Brain microvascular endothelial cell (primary cell): Measurements from ENCODE around the gene MPPE1.

Source experiments
- DNase-seq: peaks from one replicate; pipeline ENCODE4 v3.0.0-alpha.2; 2020
- H3K27ac ChIP-seq: fragments of 250-450 bp; sonication (Bioruptor Pico); 2 replicates; pipeline ENCODE4 v1.5.1; 2020; ENCODE audit warnings: mild to moderate bottlenecking, moderate library complexity
- H3K27me3 ChIP-seq: fragments of 250-450 bp; sonication (Bioruptor Pico); replicated peaks from 2 replicates; pipeline ENCODE4 v1.5.1; 2020; ENCODE audit warnings: mild to moderate bottlenecking
- H3K36me3 ChIP-seq: fragments of 250-450 bp; sonication (Bioruptor Pico); replicated peaks from 2 replicates; pipeline ENCODE4 v1.5.1; 2020; ENCODE audit warnings: mild to moderate bottlenecking
- H3K4me3 ChIP-seq: 2 replicates; pipeline ENCODE4 v1.5.1; 2011; ENCODE audit warnings: low read depth, mild to moderate bottlenecking, control low read depth, low read length, moderate library complexity
- in situ Hi-C: cut with HindIII; loops from 2 replicates; pipeline ENCODE4 v1.10.0; 2017; ENCODE audit warnings: low sequenced_read_pairs, low pct_ligation_motif_present
- TF ChIP-seq, protein P1 (sequence below): IDR thresholded peaks from 2 replicates; pipeline ENCODE4 v1.5.1; 2011; ENCODE audit warnings: low read depth, mild to moderate bottlenecking, moderate library complexity, low read length, control low read depth, inconsistent platforms; ENCODE audit errors: missing control alignments

MPPE1 gene, protein sequence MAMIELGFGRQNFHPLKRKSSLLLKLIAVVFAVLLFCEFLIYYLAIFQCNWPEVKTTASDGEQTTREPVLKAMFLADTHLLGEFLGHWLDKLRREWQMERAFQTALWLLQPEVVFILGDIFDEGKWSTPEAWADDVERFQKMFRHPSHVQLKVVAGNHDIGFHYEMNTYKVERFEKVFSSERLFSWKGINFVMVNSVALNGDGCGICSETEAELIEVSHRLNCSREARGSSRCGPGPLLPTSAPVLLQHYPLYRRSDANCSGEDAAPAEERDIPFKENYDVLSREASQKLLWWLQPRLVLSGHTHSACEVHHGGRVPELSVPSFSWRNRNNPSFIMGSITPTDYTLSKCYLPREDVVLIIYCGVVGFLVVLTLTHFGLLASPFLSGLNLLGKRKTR

GRCh38 chr18:11908182-11909060 lies at the start of gene MPPE1:
Gene MPPE1 (minus strand): TSS chr18:11908317. CDS start chr18:11897264, 11,053 bp downstream.
- H3K27me3 ChIP-seq = no peaks in the 10 kb centered on the region
- TF ChIP-seq, protein P1, sequence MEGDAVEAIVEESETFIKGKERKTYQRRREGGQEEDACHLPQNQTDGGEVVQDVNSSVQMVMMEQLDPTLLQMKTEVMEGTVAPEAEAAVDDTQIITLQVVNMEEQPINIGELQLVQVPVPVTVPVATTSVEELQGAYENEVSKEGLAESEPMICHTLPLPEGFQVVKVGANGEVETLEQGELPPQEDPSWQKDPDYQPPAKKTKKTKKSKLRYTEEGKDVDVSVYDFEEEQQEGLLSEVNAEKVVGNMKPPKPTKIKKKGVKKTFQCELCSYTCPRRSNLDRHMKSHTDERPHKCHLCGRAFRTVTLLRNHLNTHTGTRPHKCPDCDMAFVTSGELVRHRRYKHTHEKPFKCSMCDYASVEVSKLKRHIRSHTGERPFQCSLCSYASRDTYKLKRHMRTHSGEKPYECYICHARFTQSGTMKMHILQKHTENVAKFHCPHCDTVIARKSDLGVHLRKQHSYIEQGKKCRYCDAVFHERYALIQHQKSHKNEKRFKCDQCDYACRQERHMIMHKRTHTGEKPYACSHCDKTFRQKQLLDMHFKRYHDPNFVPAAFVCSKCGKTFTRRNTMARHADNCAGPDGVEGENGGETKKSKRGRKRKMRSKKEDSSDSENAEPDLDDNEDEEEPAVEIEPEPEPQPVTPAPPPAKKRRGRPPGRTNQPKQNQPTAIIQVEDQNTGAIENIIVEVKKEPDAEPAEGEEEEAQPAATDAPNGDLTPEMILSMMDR = no peak
- in situ Hi-C loops = no loop called here
- peak within 1 kb of the TSS; percentile 67 for H3K27ac ChIP-seq
- peak; percentile 65 for DNase-seq
- peak within 1 kb of the TSS; percentile 84 for H3K4me3 ChIP-seq
- H3K36me3 ChIP-seq = no peaks in the 10 kb centered on the region

DNA sequence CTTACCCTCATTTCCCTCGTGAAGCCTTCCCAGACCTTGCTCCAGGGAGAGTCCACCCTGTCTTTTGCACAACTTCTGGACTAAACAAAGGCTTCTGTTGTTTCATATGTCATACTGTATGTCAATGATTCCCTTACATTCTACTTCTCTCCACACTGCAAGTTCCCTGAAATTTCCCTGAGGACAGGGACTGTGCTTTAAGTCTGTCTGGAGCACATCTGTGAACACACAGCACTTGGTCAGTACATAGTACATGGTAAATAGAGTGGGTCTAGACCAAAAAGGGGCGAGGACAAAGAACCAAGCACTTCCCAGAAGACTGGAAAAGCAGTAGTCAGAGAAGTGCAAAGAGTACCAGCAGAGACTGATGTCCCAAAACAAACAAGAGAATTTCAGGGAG lies 49.5 kb upstream of the MPPE1 start:
- H3K36me3 ChIP-seq = no peaks in the 10 kb centered on the region
- H3K27me3 ChIP-seq = no peaks in the 10 kb centered on the region
- in situ Hi-C loops = no loop called here
- H3K4me3 ChIP-seq = no peak overlapping the region
- DNase-seq = no peak
- TF ChIP-seq, protein P1 = no peak
- no peak overlapping the region for H3K27ac ChIP-seq

DNA sequence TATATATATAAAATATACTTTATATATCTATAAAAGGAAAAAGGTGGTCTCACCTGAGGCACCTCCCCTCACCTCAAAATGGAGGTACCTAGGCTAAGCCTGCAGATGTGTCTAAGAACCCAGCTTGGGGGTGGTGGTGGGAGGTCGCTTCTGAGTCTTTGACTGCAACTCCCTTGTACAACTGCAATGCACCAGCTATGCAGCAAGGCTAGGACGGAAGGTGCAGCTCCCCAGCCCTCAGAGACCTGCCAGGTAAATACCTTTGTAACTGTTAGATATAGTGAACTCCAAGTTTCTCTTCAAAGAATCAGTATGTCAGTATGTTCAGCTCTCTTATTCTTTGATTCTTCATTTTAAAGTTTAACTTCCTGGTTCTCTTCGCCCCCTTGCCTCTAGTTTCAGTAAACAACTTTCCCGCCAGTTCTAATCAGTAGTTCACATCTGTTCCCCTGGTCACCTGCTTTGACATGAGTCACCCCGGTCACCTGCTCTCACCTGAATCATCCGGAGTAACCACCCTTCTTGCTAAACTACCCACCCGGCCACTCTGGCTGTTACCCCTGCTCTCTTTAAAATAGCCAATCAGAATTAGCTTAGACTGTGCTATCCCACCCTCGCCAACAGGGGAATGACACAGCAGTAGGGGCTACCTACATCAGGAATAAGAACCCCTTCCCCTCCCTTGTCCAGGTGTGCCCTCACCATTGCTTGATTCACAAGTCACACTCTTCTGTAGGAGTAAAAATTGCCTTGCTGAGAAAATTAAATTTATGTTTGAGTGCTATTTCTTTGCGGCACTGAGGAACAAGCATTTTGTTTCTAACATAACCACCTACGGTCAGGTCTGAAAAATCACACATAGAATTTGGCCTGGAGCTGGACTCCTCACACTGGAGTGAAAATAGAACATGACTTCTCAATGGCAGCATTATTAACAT lies 48.5 kb upstream of the MPPE1 start:
- in situ Hi-C loops = no loop called here
- no peak for DNase-seq
- H3K36me3 ChIP-seq = no peaks in the 10 kb centered on the region
- TF ChIP-seq, protein P1 = no peak
- no peak overlapping the region for H3K4me3 ChIP-seq
- H3K27me3 ChIP-seq = no peaks in the 10 kb centered on the region
- H3K27ac ChIP-seq = no peak overlapping the region

DNA sequence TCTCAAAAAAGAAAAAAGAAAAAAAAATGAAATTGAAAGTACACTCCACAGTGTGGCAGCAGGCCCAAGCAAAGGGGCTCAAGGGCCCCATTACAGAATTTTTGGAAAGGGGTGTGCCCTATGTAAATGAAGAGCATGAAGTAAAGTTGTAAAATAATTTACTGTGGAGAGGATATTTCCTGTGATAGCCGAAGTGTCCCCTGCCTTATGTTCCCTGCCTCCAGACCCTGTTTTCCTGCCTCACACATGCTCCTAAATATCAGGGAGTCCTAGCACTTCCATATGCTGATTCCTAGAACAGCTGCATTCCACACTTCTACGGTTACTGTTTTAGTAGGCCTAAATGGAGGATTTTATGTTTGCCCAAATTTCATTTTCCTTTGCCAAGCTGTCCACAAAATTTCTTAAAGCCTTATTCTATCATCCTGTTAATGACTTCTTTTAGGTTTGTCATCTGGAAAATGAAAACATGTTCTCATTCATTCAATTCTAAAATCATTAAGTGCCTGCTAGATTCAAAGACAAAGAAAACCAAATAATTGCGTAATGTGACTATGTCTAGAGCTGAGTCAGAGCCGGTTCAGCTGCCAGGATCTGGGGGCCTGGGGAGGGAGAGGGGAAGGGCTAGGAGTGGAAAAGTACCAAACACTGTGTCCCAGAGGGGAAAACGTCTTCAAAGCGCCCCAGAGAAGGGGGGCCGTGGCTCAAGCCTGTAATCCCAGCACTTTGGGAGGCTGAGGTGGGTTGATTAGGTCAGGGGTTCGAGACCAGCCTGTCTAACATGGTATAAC lies 47.3 kb upstream of the MPPE1 start:
- Histone ChIP-seq H3K4me3 (no peak overlapping the region), H3K27me3 (no peaks in the 10 kb centered on the region), H3K27ac (peak overlapping the region; percentile 90), H3K36me3 (no peaks in the 10 kb centered on the region)
- in situ Hi-C loops = no loop called here
- TF ChIP-seq, protein P1 = no peak
- peak; percentile 83 for DNase-seq

GRCh38 chr18:11953113-11953512 lies 45.0 kb upstream of the MPPE1 start:
- Histone ChIP-seq H3K4me3 (no peak overlapping the region), H3K27me3 (no peaks in the 10 kb centered on the region), H3K36me3 (no peaks in the 10 kb centered on the region), H3K27ac (no peak overlapping the region)
- in situ Hi-C loops = no loop called here
- TF ChIP-seq, protein P1 = no peak
- no peak for DNase-seq
